ENCODE results near the gene YIPF4.
"Not testable (repeated sequence)": the region's sequence is repeated elsewhere in the genome, so short reads cannot be mapped to it uniquely, and the experiment has no call there.

GRCh38 chr2:32275790-32276189 lies 1.9 kb upstream of the YIPF4 start:
- TF ChIP-seq CTCF, POLR2A (IDR thresholded peaks at IDR 0.05): not testable (repeated sequence)

Measured in gastroesophageal sphincter (tissue), 3 donors.